ENCODE measurements around the gene ATXN7L2. TPM values are rescaled to one million over a fixed set of nuclear protein-coding genes. Genes with fewer than 3 reads are reported as not detected.

The ATXN7L2 gene
- total RNA-seq, 1 donor from 2014 or later = 15.6 TPM

DNA sequence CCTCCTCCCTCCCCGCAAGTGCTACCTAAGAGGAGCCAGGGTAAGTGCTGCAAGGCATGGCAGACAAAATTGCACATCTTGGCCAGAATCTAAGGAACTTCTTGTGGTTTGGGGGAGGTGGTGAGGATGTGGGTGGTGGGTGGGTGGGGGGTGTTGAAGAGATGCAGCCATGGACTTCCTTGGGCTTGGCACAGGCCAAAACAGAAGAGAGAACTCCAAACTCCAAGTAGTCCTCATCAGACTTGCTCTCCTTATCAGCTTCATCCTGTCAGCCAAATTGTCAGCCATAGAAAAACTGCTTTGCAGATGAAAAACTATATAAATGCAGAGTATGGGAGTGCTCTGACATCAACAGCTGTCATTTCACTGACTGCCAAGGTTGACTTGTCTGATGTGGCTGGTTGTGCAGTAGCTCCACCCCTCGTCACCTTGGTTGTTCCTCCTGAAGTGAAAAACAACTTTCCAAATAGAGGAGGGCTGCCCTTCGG lies 18.7 kb downstream of the ATXN7L2 start:
- H3K4me1 Mint-ChIP-seq = peaks cover 20% of the 10 kb centered on the region

DNA sequence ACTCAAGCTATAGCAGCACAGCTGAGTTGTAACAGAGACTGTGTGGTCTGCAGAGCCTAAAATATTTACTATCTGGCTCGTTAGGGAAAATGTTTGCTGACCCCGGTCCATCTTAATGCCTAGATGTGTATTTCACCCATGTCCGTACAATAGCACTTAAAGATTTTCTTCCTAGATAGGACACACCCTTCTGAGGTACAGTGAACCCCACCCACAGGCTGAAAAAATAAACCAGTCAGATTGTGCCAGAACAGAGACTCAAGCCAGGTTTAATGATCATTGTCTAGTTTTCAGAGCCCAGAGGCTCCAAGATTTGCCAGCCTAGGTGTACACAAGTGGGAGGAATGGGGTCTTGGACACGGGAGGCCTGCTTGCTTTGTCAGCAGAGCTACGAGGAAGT lies 20.2 kb downstream of the ATXN7L2 start:
- Mint-ChIP-seq H3K9me3 (no peaks in the 10 kb centered on the region), H3K36me3 (ENCODE audit: low read depth) (no peaks in the 10 kb centered on the region), H3K4me3 (no peak overlapping the region), H3K27ac (ENCODE audit: unreplicated experiment) (no peak overlapping the region), H3K27me3 (ENCODE audit: low read depth) (peaks cover 1% of the 10 kb centered on the region), H3K4me1 (peaks cover 16% of the 10 kb centered on the region)
- TF ChIP-seq, protein P1, sequence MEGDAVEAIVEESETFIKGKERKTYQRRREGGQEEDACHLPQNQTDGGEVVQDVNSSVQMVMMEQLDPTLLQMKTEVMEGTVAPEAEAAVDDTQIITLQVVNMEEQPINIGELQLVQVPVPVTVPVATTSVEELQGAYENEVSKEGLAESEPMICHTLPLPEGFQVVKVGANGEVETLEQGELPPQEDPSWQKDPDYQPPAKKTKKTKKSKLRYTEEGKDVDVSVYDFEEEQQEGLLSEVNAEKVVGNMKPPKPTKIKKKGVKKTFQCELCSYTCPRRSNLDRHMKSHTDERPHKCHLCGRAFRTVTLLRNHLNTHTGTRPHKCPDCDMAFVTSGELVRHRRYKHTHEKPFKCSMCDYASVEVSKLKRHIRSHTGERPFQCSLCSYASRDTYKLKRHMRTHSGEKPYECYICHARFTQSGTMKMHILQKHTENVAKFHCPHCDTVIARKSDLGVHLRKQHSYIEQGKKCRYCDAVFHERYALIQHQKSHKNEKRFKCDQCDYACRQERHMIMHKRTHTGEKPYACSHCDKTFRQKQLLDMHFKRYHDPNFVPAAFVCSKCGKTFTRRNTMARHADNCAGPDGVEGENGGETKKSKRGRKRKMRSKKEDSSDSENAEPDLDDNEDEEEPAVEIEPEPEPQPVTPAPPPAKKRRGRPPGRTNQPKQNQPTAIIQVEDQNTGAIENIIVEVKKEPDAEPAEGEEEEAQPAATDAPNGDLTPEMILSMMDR (conservative IDR thresholded peaks at IDR 0.05) = no peak
- no peak for DNase-seq (ENCODE audit: low read depth, low spot score)

More for the DNA sequence above, 18.7 kb downstream of the ATXN7L2 start:
- Mint-ChIP-seq H3K27me3 (ENCODE audit: low read depth) (no peaks in the 10 kb centered on the region), H3K9me3 (no peaks in the 10 kb centered on the region), H3K27ac (ENCODE audit: unreplicated experiment) (no peak overlapping the region), H3K36me3 (ENCODE audit: low read depth) (no peaks in the 10 kb centered on the region), H3K4me3 (no peak overlapping the region)
- DNase-seq (ENCODE audit: low read depth, low spot score) = no peak
- TF ChIP-seq, protein P1 (conservative IDR thresholded peaks at IDR 0.05) = no peak

DNA sequence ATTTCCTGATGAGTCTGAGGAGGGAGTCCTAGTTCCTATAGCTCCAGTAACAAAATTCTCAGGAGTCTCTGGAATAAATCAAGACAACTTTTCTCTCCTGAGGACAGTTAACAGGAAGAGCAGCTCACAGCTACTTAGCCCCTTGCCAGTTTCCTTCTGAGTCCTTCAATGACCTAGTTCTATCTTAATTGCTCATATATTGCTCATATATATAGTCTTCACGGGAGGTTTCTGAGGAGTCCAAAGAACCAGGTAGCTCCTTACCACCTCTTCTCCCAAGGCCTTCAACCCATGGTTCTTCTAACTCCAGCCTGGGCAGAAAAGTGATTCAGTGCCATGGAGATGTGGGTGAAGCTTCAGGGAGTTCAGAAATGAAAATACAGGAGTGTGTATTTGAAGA lies 21.3 kb downstream of the ATXN7L2 start:
- H3K27ac Mint-ChIP-seq (ENCODE audit: unreplicated experiment) = no peak overlapping the region
- H3K4me3 Mint-ChIP-seq = no peak overlapping the region
- peaks cover 22% of the 10 kb centered on the region for H3K4me1 Mint-ChIP-seq
- no peaks in the 10 kb centered on the region for H3K36me3 Mint-ChIP-seq (ENCODE audit: low read depth)
- peaks cover 5% of the 10 kb centered on the region for H3K27me3 Mint-ChIP-seq (ENCODE audit: low read depth)
- DNase-seq (ENCODE audit: low read depth, low spot score) = no peak
- TF ChIP-seq, protein P1 (conservative IDR thresholded peaks at IDR 0.05) = no peak
- H3K9me3 Mint-ChIP-seq = no peaks in the 10 kb centered on the region

DNA sequence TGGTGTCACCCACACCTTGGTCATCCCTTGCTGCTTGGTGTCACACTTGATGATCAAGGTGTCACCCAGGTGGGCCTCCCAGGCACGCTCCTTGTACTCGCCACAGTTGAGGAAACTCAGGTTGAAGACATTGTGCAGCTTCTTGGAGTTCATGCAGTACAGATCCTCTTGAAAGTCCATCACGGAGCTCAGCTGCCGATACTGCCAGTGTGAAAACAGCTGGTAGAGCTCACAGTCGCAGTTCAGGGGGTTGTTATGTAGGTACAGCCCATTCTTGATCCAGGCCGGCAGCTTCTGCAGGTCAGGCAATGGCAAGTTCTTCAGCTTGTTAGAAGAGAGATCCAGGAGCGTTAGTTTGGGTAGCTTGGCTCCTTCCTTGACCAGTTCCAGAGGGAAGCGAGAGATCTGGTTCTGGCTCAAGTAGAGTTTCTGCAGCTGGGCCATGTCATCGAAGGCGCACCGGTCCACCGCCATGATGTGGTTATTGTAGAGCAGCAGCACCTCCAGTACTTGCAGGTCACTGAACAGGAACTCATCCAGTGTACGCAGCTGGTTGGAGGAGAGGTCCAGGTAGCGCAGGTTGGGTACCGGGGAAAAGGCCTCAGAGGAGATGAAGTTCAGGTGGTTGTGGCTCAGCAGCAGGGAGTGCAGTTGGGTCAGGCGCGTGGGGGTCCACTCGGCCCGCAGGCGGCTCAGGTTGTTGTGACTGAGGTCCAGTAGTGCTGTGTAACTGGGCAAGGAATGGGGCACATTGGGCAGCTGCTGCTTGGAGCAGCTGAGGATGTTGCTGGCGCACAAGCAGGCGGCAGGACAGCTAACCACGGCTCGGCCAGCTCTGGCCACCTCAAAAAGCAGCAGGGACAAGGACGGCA lies 24.5 kb downstream of the ATXN7L2 start:
- Mint-ChIP-seq H3K27ac (ENCODE audit: unreplicated experiment) (no peak overlapping the region), H3K36me3 (ENCODE audit: low read depth) (no peaks in the 10 kb centered on the region), H3K27me3 (ENCODE audit: low read depth) (peaks cover 27% of the 10 kb centered on the region), H3K9me3 (no peaks in the 10 kb centered on the region), H3K4me1 (peaks cover 20% of the 10 kb centered on the region), H3K4me3 (peak overlapping the region; percentile 88)
- TF ChIP-seq, protein P1 (conservative IDR thresholded peaks at IDR 0.05) = no peak
- no peak for DNase-seq (ENCODE audit: low read depth, low spot score)

DNA sequence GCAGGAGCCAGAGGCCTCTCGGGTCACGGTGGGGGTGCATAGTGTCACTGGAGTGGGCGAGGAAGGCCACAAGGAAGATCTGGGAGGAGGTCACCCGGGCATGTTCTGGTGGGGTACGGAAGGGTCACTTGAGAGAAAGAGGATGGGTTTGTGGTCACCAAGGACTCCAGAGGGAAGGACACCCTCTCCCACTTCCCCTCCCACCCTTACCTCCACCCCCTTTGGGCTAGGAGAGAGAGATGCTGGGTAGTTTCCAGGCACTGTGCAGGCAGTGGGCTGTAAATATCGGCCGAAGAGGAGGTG lies 25.1 kb downstream of the ATXN7L2 start:
- peaks cover 30% of the 10 kb centered on the region for H3K27me3 Mint-ChIP-seq (ENCODE audit: low read depth)
- peak overlapping the region; percentile 88 for H3K4me3 Mint-ChIP-seq
- TF ChIP-seq, protein P1 (conservative IDR thresholded peaks at IDR 0.05) = no peak
- no peak for DNase-seq (ENCODE audit: low read depth, low spot score)
- no peaks in the 10 kb centered on the region for H3K36me3 Mint-ChIP-seq (ENCODE audit: low read depth)
- peaks cover 20% of the 10 kb centered on the region for H3K4me1 Mint-ChIP-seq
- H3K9me3 Mint-ChIP-seq = no peaks in the 10 kb centered on the region
- no peak overlapping the region for H3K27ac Mint-ChIP-seq (ENCODE audit: unreplicated experiment)

All from neural crest cell (in vitro differentiated cells).